Measurements from ENCODE around the gene FUT7. TPM values are rescaled to one million over a fixed set of nuclear protein-coding genes. Genes with fewer than 3 reads are reported as not detected.

Gene FUT7
- total and polyA plus RNA-seq, 2 of the 13 experiments (the other 11 are each of a cell fraction or from before 2014, with no cell fraction given), result 0.05 TPM; not detected in 1

- TF ChIP-seq MYC (CRISPR knock-in tag; IDR thresholded peaks at IDR 0.05; ENCODE audit: borderline replicate concordance), result peak; percentile 36; the same call in 1 of the 2 replicates
- TF ChIP-seq SAP130 (CRISPR knock-in tag; IDR thresholded peaks at IDR 0.05; ENCODE audit: low read depth), result peak; percentile 57; the same call in 1 of the 2 replicates
- TF ChIP-seq ZBTB7A (CRISPR knock-in tag; IDR thresholded peaks at IDR 0.05), result peak; percentile 65; the same call in 1 of the 2 replicates
- TF ChIP-seq, protein P1, sequence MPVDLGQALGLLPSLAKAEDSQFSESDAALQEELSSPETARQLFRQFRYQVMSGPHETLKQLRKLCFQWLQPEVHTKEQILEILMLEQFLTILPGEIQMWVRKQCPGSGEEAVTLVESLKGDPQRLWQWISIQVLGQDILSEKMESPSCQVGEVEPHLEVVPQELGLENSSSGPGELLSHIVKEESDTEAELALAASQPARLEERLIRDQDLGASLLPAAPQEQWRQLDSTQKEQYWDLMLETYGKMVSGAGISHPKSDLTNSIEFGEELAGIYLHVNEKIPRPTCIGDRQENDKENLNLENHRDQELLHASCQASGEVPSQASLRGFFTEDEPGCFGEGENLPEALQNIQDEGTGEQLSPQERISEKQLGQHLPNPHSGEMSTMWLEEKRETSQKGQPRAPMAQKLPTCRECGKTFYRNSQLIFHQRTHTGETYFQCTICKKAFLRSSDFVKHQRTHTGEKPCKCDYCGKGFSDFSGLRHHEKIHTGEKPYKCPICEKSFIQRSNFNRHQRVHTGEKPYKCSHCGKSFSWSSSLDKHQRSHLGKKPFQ (CRISPR knock-in tag; IDR thresholded peaks at IDR 0.05; ENCODE audit: insufficient replicate concordance), result no peak
- TF ChIP-seq, protein P2, sequence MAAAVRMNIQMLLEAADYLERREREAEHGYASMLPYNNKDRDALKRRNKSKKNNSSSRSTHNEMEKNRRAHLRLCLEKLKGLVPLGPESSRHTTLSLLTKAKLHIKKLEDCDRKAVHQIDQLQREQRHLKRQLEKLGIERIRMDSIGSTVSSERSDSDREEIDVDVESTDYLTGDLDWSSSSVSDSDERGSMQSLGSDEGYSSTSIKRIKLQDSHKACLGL (CRISPR knock-in tag; IDR thresholded peaks at IDR 0.05), result peak; percentile 35; the same call in 1 of the 2 replicates
- TF ChIP-seq ZNF770 (CRISPR knock-in tag; IDR thresholded peaks at IDR 0.05), result 0 out of 2 replicates have a peak, but pooled peaks have one; percentile 9
- TF ChIP-seq RBM39 (IDR thresholded peaks at IDR 0.05; ENCODE audit: low read depth, low read length, poor library complexity, severe bottlenecking), result peak; percentile 3
- no peak for TF ChIP-seq SMAD1 (CRISPR knock-in tag; IDR thresholded peaks at IDR 0.05; ENCODE audit: borderline replicate concordance, low read depth)
- TF ChIP-seq ZNF414 (CRISPR knock-in tag; IDR thresholded peaks at IDR 0.05), result 0 out of 2 replicates have a peak, but pooled peaks have one; percentile 45
- no peak for TF ChIP-seq PPARG (CRISPR knock-in tag; conservative IDR thresholded peaks at IDR 0.05)
Observed at GRCh38 chr9:137068539-137069507, 36.9 kb upstream of the FUT7 start (continued).
